GM12875 (cell line): ENCODE data around the gene KRTAP3-1.
"Not testable (repeated sequence)": the region's sequence is repeated elsewhere in the genome, so short reads cannot be mapped to it uniquely, and the experiment has no call there.

ENCODE experiments used
- H3K4me3 ChIP-seq: one replicate; pipeline ENCODE4 v1.5.1; 2011; ENCODE audit warnings: low read depth, low read length, control low read depth
- TF ChIP-seq, protein P1 (sequence below): IDR thresholded peaks from 2 replicates; pipeline ENCODE4 v1.5.1; 2011; ENCODE audit warnings: low read depth, mild to moderate bottlenecking, control low read depth, inconsistent platforms, low read length, moderate library complexity, borderline replicate concordance; ENCODE audit not compliant: insufficient read depth

Gene KRTAP3-1

DNA sequence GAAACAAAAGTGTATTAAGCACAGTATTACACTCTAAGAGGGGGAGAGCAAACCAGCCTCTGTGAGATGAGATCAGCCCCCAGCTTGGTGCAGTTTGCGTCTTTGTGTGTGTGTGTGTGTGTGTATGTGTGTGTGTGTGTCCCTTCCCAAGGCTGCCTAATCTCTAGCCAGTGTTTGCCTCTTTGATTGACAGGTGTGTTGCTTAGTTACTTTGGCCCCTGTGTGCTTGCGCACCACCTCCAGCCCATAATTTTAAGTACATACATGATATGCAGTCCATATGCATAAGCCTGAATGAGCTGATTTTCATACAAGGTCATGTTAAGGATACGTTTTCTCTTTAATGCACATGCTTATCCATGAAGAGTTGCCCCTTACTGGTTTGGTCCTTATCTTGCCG, 7.1 kb downstream of the KRTAP3-1 start:
- TF ChIP-seq, protein P1, sequence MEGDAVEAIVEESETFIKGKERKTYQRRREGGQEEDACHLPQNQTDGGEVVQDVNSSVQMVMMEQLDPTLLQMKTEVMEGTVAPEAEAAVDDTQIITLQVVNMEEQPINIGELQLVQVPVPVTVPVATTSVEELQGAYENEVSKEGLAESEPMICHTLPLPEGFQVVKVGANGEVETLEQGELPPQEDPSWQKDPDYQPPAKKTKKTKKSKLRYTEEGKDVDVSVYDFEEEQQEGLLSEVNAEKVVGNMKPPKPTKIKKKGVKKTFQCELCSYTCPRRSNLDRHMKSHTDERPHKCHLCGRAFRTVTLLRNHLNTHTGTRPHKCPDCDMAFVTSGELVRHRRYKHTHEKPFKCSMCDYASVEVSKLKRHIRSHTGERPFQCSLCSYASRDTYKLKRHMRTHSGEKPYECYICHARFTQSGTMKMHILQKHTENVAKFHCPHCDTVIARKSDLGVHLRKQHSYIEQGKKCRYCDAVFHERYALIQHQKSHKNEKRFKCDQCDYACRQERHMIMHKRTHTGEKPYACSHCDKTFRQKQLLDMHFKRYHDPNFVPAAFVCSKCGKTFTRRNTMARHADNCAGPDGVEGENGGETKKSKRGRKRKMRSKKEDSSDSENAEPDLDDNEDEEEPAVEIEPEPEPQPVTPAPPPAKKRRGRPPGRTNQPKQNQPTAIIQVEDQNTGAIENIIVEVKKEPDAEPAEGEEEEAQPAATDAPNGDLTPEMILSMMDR, result no peak

GRCh38 chr17:40999563-40999962, 9.4 kb downstream of the KRTAP3-1 start, which contains the start of gene KRTAP3-2:
KRTAP3-2 (minus strand) TSS chr17:40999906; CDS start chr17:40999853, 53 bp downstream.
- H3K4me3 ChIP-seq, result not testable (repeated sequence)

More for the DNA sequence above, 7.1 kb downstream of the KRTAP3-1 start:
- H3K4me3 ChIP-seq, result no peak overlapping the region

- no peak overlapping the region for H3K4me3 ChIP-seq
- TF ChIP-seq, protein P1, result no peak
Measured at GRCh38 chr17:40997361-40997760, 11.6 kb downstream of the KRTAP3-1 start.

DNA sequence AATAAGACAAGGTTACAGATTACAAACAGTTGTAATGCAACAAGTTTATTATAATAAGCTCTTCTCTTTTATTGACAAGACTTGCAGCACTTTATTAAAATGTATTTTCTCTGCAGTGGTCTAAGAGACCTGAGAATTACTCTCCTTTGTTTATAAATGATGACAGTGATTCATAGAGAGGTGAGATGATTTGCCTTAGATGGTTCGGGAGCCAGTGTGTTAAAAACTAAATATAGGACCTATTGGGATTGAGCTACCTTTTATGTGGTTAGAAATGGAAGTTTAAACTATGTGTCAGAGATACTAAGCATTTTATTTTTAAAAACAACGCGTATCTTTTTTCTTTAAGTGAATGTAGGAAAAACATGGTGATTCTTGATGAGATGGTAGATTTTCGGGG, 12.1 kb downstream of the KRTAP3-1 start:
- no peak overlapping the region for H3K4me3 ChIP-seq

GRCh38 chr17:40995116-40995515, 13.8 kb downstream of the KRTAP3-1 start:
- TF ChIP-seq, protein P1, result no peak
- no peak overlapping the region for H3K4me3 ChIP-seq

More for the DNA sequence above, 12.1 kb downstream of the KRTAP3-1 start:
- TF ChIP-seq, protein P1, result no peak

DNA sequence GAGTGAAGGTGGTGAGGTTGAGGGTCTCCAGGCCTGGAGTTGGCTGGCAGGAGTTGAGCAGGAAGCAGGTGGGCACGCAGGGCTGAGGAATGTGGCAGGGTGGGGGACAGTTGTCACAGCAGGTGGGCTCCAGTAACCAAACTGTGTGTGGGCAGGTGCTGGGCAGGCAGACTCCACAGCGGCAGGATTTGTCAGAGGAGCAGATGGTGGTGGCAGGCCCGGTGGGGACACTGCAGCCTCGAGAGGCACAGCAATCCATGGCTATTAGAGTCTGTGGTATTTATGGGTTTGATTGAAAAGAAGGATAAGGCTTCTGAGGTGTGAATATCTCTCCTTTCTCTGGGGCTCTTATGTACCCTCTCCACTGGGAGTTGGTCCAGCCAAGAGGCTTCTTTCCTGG, 15.1 kb downstream of the KRTAP3-1 start, which contains the start of gene KRTAP3-3:
Gene KRTAP3-3, minus strand, starts transcription at position 326 of the 400 bp plus-strand sequence. Its CDS starts 67 bp downstream, at position 259.
- TF ChIP-seq, protein P1, result no peak
- no peak within 1 kb of the TSS for H3K4me3 ChIP-seq

- TF ChIP-seq, protein P1, result no peak
- H3K4me3 ChIP-seq, result no peak overlapping the region
Measured at GRCh38 chr17:40993084-40993483, 15.8 kb downstream of the KRTAP3-1 start.

DNA sequence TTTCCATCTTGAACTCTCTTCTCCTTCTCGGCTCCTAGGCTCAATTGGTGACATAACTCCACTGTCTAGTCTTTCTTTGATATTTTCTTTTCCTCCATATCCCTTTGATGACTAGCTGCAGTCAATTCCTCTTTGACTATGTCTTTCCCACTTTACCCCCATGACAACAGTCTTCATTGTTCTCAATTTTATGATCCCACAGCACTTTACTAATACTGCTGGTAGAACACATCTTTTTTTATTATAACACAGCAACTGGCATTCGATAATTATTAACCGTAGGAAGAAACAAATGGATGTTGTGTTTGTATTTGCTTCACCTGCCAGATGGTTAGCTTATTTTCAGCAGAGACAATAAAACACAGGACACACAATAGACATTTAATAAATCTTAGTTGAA, 16.3 kb downstream of the KRTAP3-1 start:
- no peak overlapping the region for H3K4me3 ChIP-seq

More for the DNA sequence above, 16.3 kb downstream of the KRTAP3-1 start:
- TF ChIP-seq, protein P1, result no peak
